Neural cell (in vitro differentiated cells): Measurements from ENCODE around the gene WDR73. TPM values are rescaled to one million over a fixed set of nuclear protein-coding genes. Genes with fewer than 3 reads are reported as not detected.

Experiments
- H2AFZ ChIP-seq: fragments of 200-600, 300-800 bp; sonication (generic), shearing (Covaris generic); 2 replicates; pipeline ENCODE4 v1.6.0; 2014; ENCODE audit warnings: low read depth, mild to moderate bottlenecking, antibody characterized with exemption, low read length, moderate library complexity
- H3F3A ChIP-seq: fragments of 200-600 bp; shearing (Covaris generic); 2 replicates; pipeline ENCODE4 v1.6.1; 2016; ENCODE audit warnings: mild to moderate bottlenecking, moderate library complexity, mixed read lengths, antibody characterized with exemption, low read length; ENCODE audit not compliant: insufficient read depth, poor library complexity, severe bottlenecking
- H3K27ac ChIP-seq: fragments of 200-600, 300-800 bp; sonication (generic), shearing (Covaris generic); 2 replicates; pipeline ENCODE4 v1.5.1; 2014; ENCODE audit warnings: mild to moderate bottlenecking, low read length, moderate library complexity
- H3K27me3 ChIP-seq: fragments of 300-800, 200-600 bp; sonication (generic), shearing (Covaris generic); 2 replicates; pipeline ENCODE4 v1.6.0; 2014; ENCODE audit warnings: mild to moderate bottlenecking, low read depth, low read length, moderate library complexity; ENCODE audit not compliant: insufficient read depth
- H3K36me3 ChIP-seq: fragments of 300-800, 200-600 bp; sonication (generic), shearing (Covaris generic); 2 replicates; pipeline ENCODE4 v1.5.1; 2014; ENCODE audit warnings: mild to moderate bottlenecking, antibody characterized with exemption, low read length, moderate library complexity; ENCODE audit not compliant: insufficient read depth
- H3K4me2 ChIP-seq: fragments of 300-800, 200-600 bp; sonication (generic), shearing (Covaris generic); 2 replicates; pipeline ENCODE4 v1.6.0; 2014; ENCODE audit warnings: mild to moderate bottlenecking, low read length
- H3K4me3 ChIP-seq: fragments of 300-800, 200-600 bp; sonication (generic), shearing (Covaris generic); 2 replicates; pipeline ENCODE4 v1.5.1; 2014; ENCODE audit warnings: mild to moderate bottlenecking, low read length, moderate library complexity
- H3K79me2 ChIP-seq: fragments of 200-600 bp; shearing (Covaris generic); replicated peaks from 2 replicates; pipeline ENCODE4 v1.6.0; 2014; ENCODE audit warnings: mild to moderate bottlenecking, low read length, moderate library complexity; ENCODE audit not compliant: insufficient read depth
- H3K9ac ChIP-seq: fragments of 300-800, 200-600 bp; sonication (generic), shearing (Covaris generic); 2 replicates; pipeline ENCODE4 v1.6.1; 2016; ENCODE audit warnings: mild to moderate bottlenecking, low read length, mixed read lengths
- H3K9me2 ChIP-seq: fragments of 200-600 bp; shearing (Covaris generic); 2 replicates; pipeline ENCODE4 v1.6.1; 2016; ENCODE audit warnings: mild to moderate bottlenecking, low read length, mixed read lengths; ENCODE audit not compliant: insufficient read depth
- H3K9me3 ChIP-seq: fragments of 200-600, 300-800 bp; sonication (generic), shearing (Covaris generic); 2 replicates; pipeline ENCODE4 v1.6.1; 2016; ENCODE audit warnings: mild to moderate bottlenecking, mixed run types, low read length, moderate library complexity, mixed read lengths
- H4K20me1 ChIP-seq: fragments of 200-600 bp; shearing (Covaris generic); 2 replicates; pipeline ENCODE4 v1.6.1; 2016; ENCODE audit warnings: mild to moderate bottlenecking, mixed run types; ENCODE audit not compliant: insufficient read depth
- CTCF ChIP-seq: fragments of 450-650 bp; IDR thresholded peaks from 2 replicates; pipeline ENCODE4 v1.5.1; 2014; ENCODE audit warnings: antibody characterized with exemption, mild to moderate bottlenecking, moderate library complexity; ENCODE audit not compliant: poor library complexity, severe bottlenecking
- EP300 ChIP-seq: fragments of 450-650 bp; conservative IDR thresholded peaks from 2 replicates; pipeline ENCODE4 v1.6.1; 2014; ENCODE audit warnings: antibody characterized with exemption, mild to moderate bottlenecking, moderate library complexity; ENCODE audit not compliant: poor library complexity, severe bottlenecking
- EZH2 ChIP-seq: fragments of 200-600, 300-800 bp; shearing (Covaris generic), sonication (generic); IDR thresholded peaks from 2 replicates; pipeline ENCODE4 v1.6.1; 2014; ENCODE audit warnings: antibody characterized with exemption, low read length, borderline replicate concordance, mild to moderate bottlenecking; ENCODE audit not compliant: insufficient read depth, poor library complexity, severe bottlenecking
- MXI1 ChIP-seq: fragments of 450-650 bp; conservative IDR thresholded peaks from 2 replicates; pipeline ENCODE4 v1.6.1; 2014; ENCODE audit warnings: antibody characterized with exemption, mild to moderate bottlenecking; ENCODE audit not compliant: poor library complexity, severe bottlenecking
- POLR2AphosphoS5 ChIP-seq: IDR thresholded peaks from 2 replicates; pipeline ENCODE4 v1.6.1; 2012
- RAD21 ChIP-seq: fragments of 450-650 bp; conservative IDR thresholded peaks from 2 replicates; pipeline ENCODE4 v1.6.1; 2014; ENCODE audit warnings: antibody characterized with exemption, mild to moderate bottlenecking, moderate library complexity
- REST ChIP-seq: IDR thresholded peaks from 2 replicates; pipeline ENCODE4 v1.6.1; 2012; ENCODE audit warnings: borderline replicate concordance
- SMC3 ChIP-seq: fragments of 450-650 bp; conservative IDR thresholded peaks from 2 replicates; pipeline ENCODE4 v1.6.1; 2014; ENCODE audit warnings: antibody characterized with exemption, mild to moderate bottlenecking, moderate library complexity; ENCODE audit not compliant: poor library complexity
- TAF1 ChIP-seq: IDR thresholded peaks from 2 replicates; pipeline ENCODE4 v1.6.1; 2012; ENCODE audit warnings: low read depth
- polyA plus RNA-seq: library from polyadenylated mRNA; depleted of rRNA; stranded (reverse); fragments of >200 nt; gene quantifications from 2 replicates; pipeline ENCODE4 v1.2.3, GENCODE V29; 2014

Gene WDR73
- polyA plus RNA-seq, 1 donor from 2014 or later, result 75.4 TPM

GRCh38 chr15:84597296-84597695 lies 56.8 kb downstream of the WDR73 start:
- no peaks in the 10 kb centered on the region for H3K36me3 ChIP-seq
- no peak overlapping the region for H3K27ac ChIP-seq
- no peak overlapping the region for H3K9ac ChIP-seq
- H3K4me2 ChIP-seq, result no peak overlapping the region
- no peaks in the 10 kb centered on the region for H3K9me3 ChIP-seq
- no peaks in the 10 kb centered on the region for H3F3A ChIP-seq
- no peaks in the 10 kb centered on the region for H3K27me3 ChIP-seq
- TF ChIP-seq RAD21, result no peak
- TF ChIP-seq REST, result no peak
- no peak for TF ChIP-seq EP300
- no peak for TF ChIP-seq POLR2AphosphoS5
- TF ChIP-seq EZH2, result no peak
- TF ChIP-seq MXI1, result no peak
- no peak for TF ChIP-seq TAF1
- TF ChIP-seq CTCF, result no peak
- TF ChIP-seq SMC3, result no peak
- H2AFZ ChIP-seq, result no peak overlapping the region
- H4K20me1 ChIP-seq, result no peaks in the 10 kb centered on the region
- H3K4me3 ChIP-seq, result no peak overlapping the region
- no peaks in the 10 kb centered on the region for H3K9me2 ChIP-seq
- H3K79me2 ChIP-seq, result peaks cover 12% of the 10 kb centered on the region

GRCh38 chr15:84595660-84596059 lies 58.4 kb downstream of the WDR73 start:
- Histone ChIP-seq H3K4me3 (no peak overlapping the region), H3K36me3 (no peaks in the 10 kb centered on the region), H3K9me2 (no peaks in the 10 kb centered on the region), H3F3A (no peaks in the 10 kb centered on the region), H3K27me3 (no peaks in the 10 kb centered on the region), H3K9me3 (no peaks in the 10 kb centered on the region), H2AFZ (no peak overlapping the region), H3K79me2 (no peaks in the 10 kb centered on the region), H3K27ac (no peak overlapping the region), H3K9ac (no peak overlapping the region), H3K4me2 (no peak overlapping the region), H4K20me1 (no peaks in the 10 kb centered on the region)
- TF ChIP-seq REST (no peak), SMC3 (no peak), EZH2 (no peak), RAD21 (no peak), POLR2AphosphoS5 (no peak), MXI1 (no peak), CTCF (no peak), EP300 (no peak), TAF1 (no peak)
